AML-193 (cell line): ENCODE measurements around the gene TTF2.

Source experiments
- DNase-seq, 2 experiments: peaks; one replicate each; lab custom pipeline; 2025; lab: John Stamatoyannopoulos, UW

TTF2 gene

GRCh38 chr1:117059678-117060440, at the start of gene TTF2:
Gene TTF2 (plus strand): TSS chr1:117060326. CDS start chr1:117060347, 21 bp downstream.
- peak; percentile 98 for DNase-seq

GRCh38 chr1:117011334-117011733, 48.8 kb upstream of the TTF2 start:
- no peak for DNase-seq

- DNase-seq: no peak
These were observed 46.7 kb upstream of the TTF2 start for GRCh38 chr1:117013309-117013858.

GRCh38 chr1:117014209-117014608, 45.9 kb upstream of the TTF2 start:
- no peak for DNase-seq

GRCh38 chr1:117015724-117016123, 44.4 kb upstream of the TTF2 start:
- no peak for DNase-seq

- DNase-seq: no peak
These were observed 43.1 kb upstream of the TTF2 start for GRCh38 chr1:117017062-117017461.

GRCh38 chr1:117017648-117018047, 42.5 kb upstream of the TTF2 start:
- no peak for DNase-seq

- no peak for DNase-seq
These were observed 39.5 kb upstream of the TTF2 start for GRCh38 chr1:117020526-117021156.

GRCh38 chr1:117022114-117022513, 38.0 kb upstream of the TTF2 start:
- no peak for DNase-seq

- DNase-seq: no peak
These were observed 34.6 kb upstream of the TTF2 start for GRCh38 chr1:117025568-117025967.

- no peak for DNase-seq
These were observed 33.8 kb upstream of the TTF2 start for GRCh38 chr1:117026361-117026760.

- no peak for DNase-seq
These were observed 30.4 kb upstream of the TTF2 start for GRCh38 chr1:117029685-117030084.

GRCh38 chr1:117030271-117030877, 29.8 kb upstream of the TTF2 start:
- no peak for DNase-seq

- no peak for DNase-seq
These were observed 27.9 kb upstream of the TTF2 start for GRCh38 chr1:117032266-117032665.

- DNase-seq: no peak
These were observed 27.2 kb upstream of the TTF2 start for GRCh38 chr1:117032681-117033539.

- no peak for DNase-seq
These were observed 26.4 kb upstream of the TTF2 start for GRCh38 chr1:117033772-117034171.

- no peak for DNase-seq
These were observed 25.3 kb upstream of the TTF2 start for GRCh38 chr1:117034791-117035290.

- DNase-seq: no peak
These were observed 24.1 kb upstream of the TTF2 start for GRCh38 chr1:117036018-117036461.

GRCh38 chr1:117037802-117038201, 22.3 kb upstream of the TTF2 start:
- no peak for DNase-seq

GRCh38 chr1:117038236-117038635, 21.9 kb upstream of the TTF2 start:
- no peak for DNase-seq

GRCh38 chr1:117044217-117044616, 15.9 kb upstream of the TTF2 start:
- no peak for DNase-seq

- no peak for DNase-seq
These were observed 14.5 kb upstream of the TTF2 start for GRCh38 chr1:117045644-117046043.
